NCI-H345 (cell line): ENCODE results near the gene RPEL1.
"Not testable (repeated sequence)": the region's sequence is repeated elsewhere in the genome, so short reads cannot be mapped to it uniquely, and the experiment has no call there.

Source experiments
- DNase-seq: peaks from one replicate; lab custom pipeline; 2025; lab: John Stamatoyannopoulos, UW

RPEL1 gene

DNA sequence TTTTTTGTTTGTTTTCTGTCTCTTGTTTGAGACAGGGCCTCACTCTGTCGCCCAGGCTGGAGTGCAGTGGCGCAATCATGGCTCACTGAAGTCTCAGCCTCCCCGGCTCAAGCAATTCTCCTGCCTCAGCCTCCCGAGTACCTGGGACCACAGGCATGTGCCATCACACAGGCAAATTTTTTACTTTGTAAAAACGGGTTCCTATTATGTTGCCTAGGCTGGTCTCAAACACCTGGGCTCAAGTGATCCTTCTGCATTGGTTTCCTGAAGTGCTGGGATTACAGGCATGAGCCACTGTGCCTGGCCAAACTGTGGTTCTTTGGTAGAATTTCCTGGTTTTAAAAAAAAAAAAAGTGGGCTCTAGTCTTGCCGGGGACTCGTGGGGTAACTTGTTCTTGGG lies at the start of gene RPEL1:
Gene RPEL1 (plus strand): TSS at position 301 of the 400 bp plus-strand sequence. CDS start 110 bp downstream, outside the sequence.
- not testable (repeated sequence) for DNase-seq

DNA sequence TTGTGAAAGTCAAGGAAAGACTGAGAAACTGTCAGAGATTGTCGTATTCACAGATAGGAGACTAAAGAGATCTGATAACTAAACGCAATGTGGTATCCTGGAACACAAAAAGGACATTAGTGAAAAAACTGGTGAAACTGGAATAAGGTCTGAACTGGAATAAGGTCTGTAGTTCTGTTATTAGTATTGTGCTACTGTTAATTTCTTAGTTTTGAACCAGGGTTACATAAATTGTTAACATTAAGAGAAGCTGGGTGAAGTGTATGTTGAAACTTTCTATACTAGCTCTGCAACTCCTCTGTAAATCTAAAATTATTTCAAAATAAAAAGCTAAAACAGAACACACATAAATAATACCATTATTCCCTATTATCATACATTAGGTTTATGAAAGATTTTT lies 49.2 kb upstream of the RPEL1 start:
- DNase-seq = no peak

GRCh38 chr10:103197174-103197573 lies 48.5 kb upstream of the RPEL1 start:
- DNase-seq = no peak

DNA sequence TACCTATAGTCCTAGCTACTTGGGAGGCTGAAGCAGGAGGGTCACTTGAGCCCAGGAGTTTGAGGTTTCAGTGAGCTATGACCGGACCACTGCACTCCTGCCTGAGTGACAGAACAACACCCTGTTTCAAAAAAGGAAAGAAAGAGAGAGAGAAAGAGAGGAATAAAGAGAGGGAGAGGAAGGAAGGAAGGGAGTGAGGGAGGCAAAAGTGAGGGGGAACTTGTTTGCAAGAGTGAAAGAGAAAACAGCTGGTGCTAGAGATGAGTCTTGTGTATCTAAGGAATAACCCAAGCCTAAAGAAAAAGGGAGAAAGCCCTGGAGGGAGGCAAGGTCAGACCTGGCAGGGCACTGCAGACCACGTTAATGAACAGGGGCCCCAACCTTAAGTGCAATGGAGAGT lies 47.8 kb upstream of the RPEL1 start:
- no peak for DNase-seq

GRCh38 chr10:103198648-103199047 lies 47.0 kb upstream of the RPEL1 start:
- DNase-seq = no peak

DNA sequence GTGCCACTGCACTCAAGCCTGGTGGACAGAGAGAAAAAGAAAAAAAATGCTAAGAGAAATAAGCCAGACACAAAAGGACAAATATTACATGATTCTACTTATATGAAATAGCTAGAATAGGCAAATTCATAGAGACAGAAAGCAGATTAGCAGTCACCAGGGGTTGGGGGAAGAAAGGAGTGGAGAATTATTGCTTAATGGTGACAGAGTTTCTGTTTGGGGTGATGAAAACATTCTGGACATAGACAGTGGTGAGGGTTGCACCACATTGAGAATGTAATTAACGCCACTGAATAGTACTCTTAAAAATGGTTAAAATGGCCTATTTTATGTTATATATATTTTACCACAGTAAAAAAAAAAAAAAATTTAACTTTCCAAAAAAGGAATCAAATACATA lies 46.2 kb upstream of the RPEL1 start:
- no peak for DNase-seq

DNA sequence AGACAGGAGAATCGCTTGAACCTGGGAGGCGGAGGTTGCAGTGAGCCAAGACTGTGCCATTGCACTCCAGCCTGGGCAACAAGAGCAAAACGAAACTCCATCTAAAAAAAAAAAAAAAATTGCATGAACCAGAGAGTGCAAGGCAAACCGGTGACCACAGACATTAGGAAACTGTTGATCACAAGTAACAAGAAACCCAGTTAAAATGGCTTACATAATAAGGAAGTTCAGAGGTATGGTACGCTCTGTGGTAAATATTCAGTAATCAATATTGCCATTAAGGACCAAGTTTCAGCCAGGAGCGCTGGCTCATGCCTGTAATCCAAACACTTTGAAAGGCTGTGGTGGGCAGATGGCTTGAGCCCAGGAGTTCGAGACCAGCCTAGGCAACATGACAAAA lies 43.4 kb upstream of the RPEL1 start:
- no peak for DNase-seq

DNA sequence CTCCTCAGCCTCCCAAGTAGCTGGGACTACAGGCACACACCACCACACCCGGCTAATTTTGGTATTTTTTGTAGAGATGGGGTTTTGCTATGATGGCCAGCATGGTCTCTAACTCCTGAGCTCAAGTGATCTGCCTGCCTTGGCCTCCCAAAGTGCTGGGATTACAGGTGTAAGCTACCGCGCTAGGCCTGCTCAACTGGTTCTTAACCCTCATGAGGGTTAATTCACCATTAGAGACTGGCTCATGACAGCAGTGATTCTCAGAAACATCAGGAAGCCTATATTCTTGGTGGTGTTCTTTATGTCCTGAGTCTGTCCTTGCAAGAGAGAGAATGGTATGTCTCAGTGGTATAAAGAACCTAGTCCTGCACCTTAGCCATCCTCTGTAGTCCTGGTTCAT lies 42.2 kb upstream of the RPEL1 start:
- no peak for DNase-seq

GRCh38 chr10:103204353-103205255 lies 41.1 kb upstream of the RPEL1 start:
- DNase-seq = no peak

DNA sequence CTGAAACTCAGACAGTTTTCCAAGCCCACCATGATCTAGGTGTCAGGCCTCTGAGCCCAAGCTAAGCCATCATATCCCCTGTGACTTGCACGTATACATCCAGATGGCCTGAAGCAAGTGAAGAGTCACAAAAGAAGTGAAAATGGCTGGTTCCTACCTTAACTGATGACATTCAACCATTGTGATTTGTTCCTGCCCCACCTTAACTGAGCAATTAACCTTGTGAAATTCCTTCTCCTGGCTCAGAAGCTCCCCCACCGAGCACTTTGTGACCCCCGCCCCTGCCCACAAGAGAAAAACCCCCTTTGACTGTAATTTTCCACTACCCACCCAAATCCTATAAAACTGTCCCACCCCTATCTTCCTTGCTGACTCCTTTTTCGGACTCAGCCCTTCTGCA lies 40.3 kb upstream of the RPEL1 start:
- not testable (repeated sequence) for DNase-seq

- not testable (repeated sequence) for DNase-seq
These were observed 39.0 kb upstream of the RPEL1 start for GRCh38 chr10:103206715-103207114.

- no peak for DNase-seq
These were observed 38.5 kb upstream of the RPEL1 start for GRCh38 chr10:103207141-103207540.

GRCh38 chr10:103207643-103208042 lies 38.0 kb upstream of the RPEL1 start:
- DNase-seq = not testable (repeated sequence)

DNA sequence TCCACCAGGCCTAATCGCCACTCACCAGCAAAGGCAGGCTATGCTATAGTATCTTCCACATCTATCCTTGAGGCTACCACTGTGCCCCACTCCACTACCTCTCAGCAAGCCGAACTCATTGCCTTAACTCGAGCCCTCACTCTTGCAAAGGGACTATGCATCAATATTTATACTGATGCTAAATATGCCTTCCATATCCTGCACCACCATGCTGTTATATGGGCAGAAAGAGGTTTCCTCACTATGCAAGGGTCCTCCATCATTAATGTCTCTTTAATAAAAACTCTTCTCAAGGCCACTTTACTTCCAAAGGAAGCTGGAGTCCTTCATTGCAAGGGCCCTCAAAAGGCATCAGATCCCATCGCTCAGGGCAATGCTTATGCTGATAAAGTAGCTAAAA lies 35.4 kb upstream of the RPEL1 start:
- DNase-seq = not testable (repeated sequence)

DNA sequence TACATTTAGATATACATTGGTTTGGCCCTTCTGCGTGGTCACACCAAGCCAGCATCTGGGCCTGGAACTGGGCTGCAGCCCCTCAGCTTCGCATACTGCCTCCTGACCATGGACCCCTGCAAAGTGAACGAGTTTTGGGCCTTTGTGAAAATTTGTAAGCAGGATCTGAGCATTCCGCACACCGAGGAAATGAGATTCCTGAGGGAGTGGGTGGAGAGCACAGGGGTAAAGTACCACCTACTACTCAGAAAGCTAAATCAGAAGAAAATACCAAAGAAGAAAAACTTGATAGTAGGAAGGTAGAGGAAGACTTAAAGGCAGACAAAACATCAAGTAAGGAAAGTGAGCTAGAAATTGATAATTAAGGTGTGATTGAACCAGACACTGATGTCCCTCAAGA lies 30.1 kb upstream of the RPEL1 start:
- no peak for DNase-seq

- DNase-seq = not testable (repeated sequence)
These were observed 29.3 kb upstream of the RPEL1 start for GRCh38 chr10:103216362-103216761.

DNA sequence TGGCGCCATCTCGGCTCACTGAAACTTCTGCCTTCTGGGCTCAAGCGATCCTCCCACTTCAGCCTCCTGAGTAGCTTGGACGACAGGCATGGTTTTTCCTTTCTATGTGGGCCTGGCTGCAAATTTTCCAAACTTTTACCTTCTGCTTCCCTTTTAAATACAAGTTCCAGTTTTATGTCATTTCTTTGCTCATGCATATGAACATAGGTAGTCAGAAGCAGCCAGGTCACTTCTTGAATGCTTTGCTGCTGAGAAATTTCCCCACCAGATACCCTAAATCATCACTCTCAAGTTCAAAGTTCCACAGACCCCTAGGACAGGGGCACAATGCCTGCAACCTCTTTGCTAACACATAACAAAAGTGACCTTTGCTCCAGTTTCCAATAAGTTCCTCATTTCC lies 21.6 kb upstream of the RPEL1 start:
- DNase-seq = no peak

GRCh38 chr10:103224721-103225120 lies 21.0 kb upstream of the RPEL1 start:
- DNase-seq = not testable (repeated sequence)

GRCh38 chr10:103225939-103226338 lies 19.7 kb upstream of the RPEL1 start:
- no peak for DNase-seq

DNA sequence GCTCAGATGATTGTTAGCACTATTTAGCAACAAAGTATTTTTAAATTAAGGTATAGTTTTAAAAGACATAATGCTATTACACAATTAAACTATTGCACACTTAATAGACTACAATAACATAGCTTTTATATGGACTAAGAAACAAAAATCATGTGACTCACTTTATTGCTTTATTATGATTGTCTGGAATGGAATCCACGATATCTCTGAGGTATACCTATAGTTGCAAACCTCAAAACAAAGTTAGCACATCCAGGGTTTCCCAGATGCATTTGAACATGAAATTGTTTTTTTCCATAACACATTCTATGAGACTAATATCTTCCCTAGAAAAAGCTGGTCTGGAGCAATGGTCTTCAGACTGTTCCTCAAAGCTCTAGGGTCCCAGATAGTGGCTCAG lies 18.3 kb upstream of the RPEL1 start:
- DNase-seq = no peak

DNA sequence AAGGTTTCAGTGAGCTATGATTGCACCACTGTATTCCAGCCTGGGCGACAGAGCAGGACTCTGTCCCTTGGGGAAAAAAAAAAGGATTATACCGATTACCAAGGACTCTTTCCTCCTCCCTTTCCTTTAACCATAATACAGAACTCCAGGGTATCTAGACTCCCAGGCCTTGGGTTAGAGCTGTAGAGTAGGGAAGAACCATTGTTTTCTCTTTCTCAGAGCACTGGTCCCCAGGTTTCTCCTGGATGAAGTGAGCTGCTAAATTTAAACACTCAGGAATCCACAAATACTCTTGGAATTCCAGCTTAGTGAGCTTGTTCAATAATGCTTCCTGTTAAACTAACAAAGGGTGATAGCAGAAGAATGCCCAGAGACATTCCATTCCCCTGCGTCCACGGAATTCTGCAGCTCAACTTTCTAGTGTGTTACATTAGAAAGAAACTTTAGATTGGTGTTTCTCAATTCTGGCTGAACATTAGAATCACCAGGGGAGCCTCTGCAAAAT lies 14.6 kb upstream of the RPEL1 start:
- no peak for DNase-seq

- DNase-seq = no peak
These were observed 13.5 kb upstream of the RPEL1 start for GRCh38 chr10:103232131-103232673.

- no peak for DNase-seq
These were observed 12.8 kb upstream of the RPEL1 start for GRCh38 chr10:103232772-103233488.
